ENCODE data around the gene MROH8. TPM values are rescaled to one million over a fixed set of nuclear protein-coding genes. Genes with fewer than 3 reads are reported as not detected.

MROH8 gene
- total and polyA plus RNA-seq, 2 of the 13 experiments (the other 11 are each of a cell fraction or from before 2014, with no cell fraction given), result 2.6 to 5.5 TPM

DNA sequence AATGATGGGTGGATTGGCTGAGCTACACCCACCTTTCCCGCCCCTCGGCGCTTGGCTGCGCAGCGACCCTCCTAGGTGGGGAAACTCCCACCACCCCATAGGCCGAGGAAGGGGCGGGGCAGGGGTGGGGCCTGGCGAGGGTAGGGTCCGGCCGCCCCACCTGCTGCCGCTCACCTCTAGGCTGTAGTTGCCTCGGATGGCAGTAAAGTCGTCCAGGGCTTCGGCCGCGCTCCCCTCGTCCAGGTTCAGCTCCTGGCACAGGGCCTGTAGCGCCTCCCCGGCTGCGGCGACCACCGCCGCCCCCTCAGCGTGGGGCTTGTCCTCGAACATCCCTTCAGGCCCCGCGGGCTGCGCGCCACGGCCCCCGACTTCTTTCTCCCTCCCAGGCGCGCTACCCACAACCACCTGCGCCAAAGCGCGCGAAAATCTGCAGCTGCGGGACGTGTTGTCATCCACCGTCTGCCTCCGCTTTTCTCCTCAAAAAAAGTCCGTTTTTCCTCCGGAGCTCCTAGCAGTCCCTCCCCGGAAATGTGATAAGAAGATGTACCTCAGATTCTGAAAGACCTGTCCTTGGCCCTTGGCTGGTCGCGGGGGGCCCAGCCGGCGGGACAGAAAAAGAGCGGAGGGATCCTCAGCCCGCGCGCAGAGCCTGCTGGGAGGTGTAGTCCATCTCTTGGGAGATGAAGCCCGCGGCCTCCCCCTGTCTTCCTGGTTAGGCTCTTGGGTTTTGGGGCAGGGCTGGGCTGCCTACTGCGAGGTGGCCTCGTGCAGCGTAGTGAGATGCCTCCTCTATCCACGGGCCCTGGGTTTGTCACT is 83.5 kb downstream of the MROH8 start, which contains the start of gene RBL1 (continued):
- TF ChIP-seq PRDM10 (CRISPR knock-in tag; IDR thresholded peaks at IDR 0.05; ENCODE audit: low read depth) (peak; percentile 79), ZNF703 (CRISPR knock-in tag; IDR thresholded peaks at IDR 0.05; ENCODE audit: borderline replicate concordance) (peak; percentile 98), ZNF441 (CRISPR knock-in tag; IDR thresholded peaks at IDR 0.05; ENCODE audit: borderline replicate concordance) (peak; percentile 44; the same call in 1 of the 2 replicates), JARID2 (CRISPR knock-in tag; IDR thresholded peaks at IDR 0.05; ENCODE audit: insufficient replicate concordance) (peak; percentile 55), ZNF747 (CRISPR knock-in tag; IDR thresholded peaks at IDR 0.05; ENCODE audit: borderline replicate concordance) (peak; percentile 100), SIX4 (CRISPR knock-in tag; IDR thresholded peaks at IDR 0.05) (peak; percentile 62; the same call in 1 of the 2 replicates), ZNF740 (CRISPR knock-in tag; IDR thresholded peaks at IDR 0.05) (peak; percentile 83; the same call in 1 of the 2 replicates), CREB1 (IDR thresholded peaks at IDR 0.05) (peak; percentile 89), CREB1 (CRISPR knock-in tag; IDR thresholded peaks at IDR 0.05) (peak; percentile 95), TARDBP (CRISPR knock-in tag; IDR thresholded peaks at IDR 0.05) (peak; percentile 88), RBAK (CRISPR knock-in tag; IDR thresholded peaks at IDR 0.05) (peak; percentile 30; the same call in 1 of the 2 replicates), ZNF75D (CRISPR knock-in tag; IDR thresholded peaks at IDR 0.05; ENCODE audit: borderline replicate concordance) (peak; percentile 95; the same call in 1 of the 2 replicates), ATAD3A (CRISPR knock-in tag; IDR thresholded peaks at IDR 0.05) (no peak), MAFK (conservative IDR thresholded peaks at IDR 0.05 in 1 of 2, IDR thresholded peaks at IDR 0.05 in 1 of 2; ENCODE audit: low read length in 2 of 2) (0 out of 4 replicates have a peak, but pooled peaks of 1 of the 2 experiments have one; percentile 5), ZNF430 (CRISPR knock-in tag; IDR thresholded peaks at IDR 0.05) (peak; percentile 96), NFKB2 (CRISPR knock-in tag; IDR thresholded peaks at IDR 0.05; ENCODE audit: borderline replicate concordance) (peak; percentile 98), RFX3 (CRISPR knock-in tag; IDR thresholded peaks at IDR 0.05) (0 out of 2 replicates have a peak, but pooled peaks have one; percentile 33), STAG1 (CRISPR knock-in tag; IDR thresholded peaks at IDR 0.05) (peak; percentile 21; the same call in 1 of the 2 replicates), SRSF1 (optimal IDR thresholded peaks at IDR 0.05; ENCODE audit: low read depth, low read length) (peak; percentile 98), THAP11 (CRISPR knock-in tag; IDR thresholded peaks at IDR 0.05) (peak; percentile 99)
- TF ChIP-seq, protein P1, sequence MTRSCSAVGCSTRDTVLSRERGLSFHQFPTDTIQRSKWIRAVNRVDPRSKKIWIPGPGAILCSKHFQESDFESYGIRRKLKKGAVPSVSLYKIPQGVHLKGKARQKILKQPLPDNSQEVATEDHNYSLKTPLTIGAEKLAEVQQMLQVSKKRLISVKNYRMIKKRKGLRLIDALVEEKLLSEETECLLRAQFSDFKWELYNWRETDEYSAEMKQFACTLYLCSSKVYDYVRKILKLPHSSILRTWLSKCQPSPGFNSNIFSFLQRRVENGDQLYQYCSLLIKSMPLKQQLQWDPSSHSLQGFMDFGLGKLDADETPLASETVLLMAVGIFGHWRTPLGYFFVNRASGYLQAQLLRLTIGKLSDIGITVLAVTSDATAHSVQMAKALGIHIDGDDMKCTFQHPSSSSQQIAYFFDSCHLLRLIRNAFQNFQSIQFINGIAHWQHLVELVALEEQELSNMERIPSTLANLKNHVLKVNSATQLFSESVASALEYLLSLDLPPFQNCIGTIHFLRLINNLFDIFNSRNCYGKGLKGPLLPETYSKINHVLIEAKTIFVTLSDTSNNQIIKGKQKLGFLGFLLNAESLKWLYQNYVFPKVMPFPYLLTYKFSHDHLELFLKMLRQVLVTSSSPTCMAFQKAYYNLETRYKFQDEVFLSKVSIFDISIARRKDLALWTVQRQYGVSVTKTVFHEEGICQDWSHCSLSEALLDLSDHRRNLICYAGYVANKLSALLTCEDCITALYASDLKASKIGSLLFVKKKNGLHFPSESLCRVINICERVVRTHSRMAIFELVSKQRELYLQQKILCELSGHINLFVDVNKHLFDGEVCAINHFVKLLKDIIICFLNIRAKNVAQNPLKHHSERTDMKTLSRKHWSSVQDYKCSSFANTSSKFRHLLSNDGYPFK (CRISPR knock-in tag; IDR thresholded peaks at IDR 0.05; ENCODE audit: borderline replicate concordance), result peak; percentile 94; the same call in 1 of the 2 replicates

Measured in HepG2 (cell line).